ENCODE results near the gene SH3GL2.

SH3GL2 gene

GRCh38 chr9:17589771-17590170 is 10.9 kb downstream of the SH3GL2 start:
- H3K36me3 Mint-ChIP-seq, result no peaks in the 10 kb centered on the region
- H3K9me3 Mint-ChIP-seq, result peaks cover 4% of the 10 kb centered on the region
- H3K27me3 Mint-ChIP-seq, result no peaks in the 10 kb centered on the region
- no peak overlapping the region for H3K4me3 Mint-ChIP-seq
- H3K4me1 Mint-ChIP-seq, result no peaks in the 10 kb centered on the region
- no peak overlapping the region for H3K27ac Mint-ChIP-seq

GRCh38 chr9:17594961-17595360 is 16.1 kb downstream of the SH3GL2 start:
- H3K27ac Mint-ChIP-seq, result no peak overlapping the region
- H3K27me3 Mint-ChIP-seq, result no peaks in the 10 kb centered on the region
- H3K4me1 Mint-ChIP-seq, result no peaks in the 10 kb centered on the region
- H3K36me3 Mint-ChIP-seq, result no peaks in the 10 kb centered on the region
- no peak overlapping the region for H3K4me3 Mint-ChIP-seq
- H3K9me3 Mint-ChIP-seq, result no peaks in the 10 kb centered on the region

- Mint-ChIP-seq H3K36me3 (no peaks in the 10 kb centered on the region), H3K4me3 (no peak overlapping the region), H3K9me3 (peaks cover 3% of the 10 kb centered on the region), H3K4me1 (no peaks in the 10 kb centered on the region), H3K27me3 (no peaks in the 10 kb centered on the region), H3K27ac (no peak overlapping the region)
Observed at GRCh38 chr9:17597977-17598376, 19.1 kb downstream of the SH3GL2 start.

- H3K36me3 Mint-ChIP-seq, result no peaks in the 10 kb centered on the region
- H3K27ac Mint-ChIP-seq, result no peak overlapping the region
- H3K4me1 Mint-ChIP-seq, result no peaks in the 10 kb centered on the region
- H3K9me3 Mint-ChIP-seq, result peaks cover 7% of the 10 kb centered on the region
- no peaks in the 10 kb centered on the region for H3K27me3 Mint-ChIP-seq
- H3K4me3 Mint-ChIP-seq, result no peak overlapping the region
Observed at GRCh38 chr9:17600962-17601593, 22.2 kb downstream of the SH3GL2 start.

GRCh38 chr9:17604556-17604955 is 25.7 kb downstream of the SH3GL2 start:
- Mint-ChIP-seq H3K9me3 (peaks cover 7% of the 10 kb centered on the region), H3K4me3 (no peak overlapping the region), H3K36me3 (no peaks in the 10 kb centered on the region), H3K27me3 (no peaks in the 10 kb centered on the region), H3K27ac (no peak overlapping the region), H3K4me1 (no peaks in the 10 kb centered on the region)

- peaks cover 1% of the 10 kb centered on the region for H3K27me3 Mint-ChIP-seq
- H3K36me3 Mint-ChIP-seq, result no peaks in the 10 kb centered on the region
- no peaks in the 10 kb centered on the region for H3K4me1 Mint-ChIP-seq
- no peaks in the 10 kb centered on the region for H3K9me3 Mint-ChIP-seq
- no peak overlapping the region for H3K27ac Mint-ChIP-seq
- H3K4me3 Mint-ChIP-seq, result no peak overlapping the region
Observed at GRCh38 chr9:17609312-17610005, 30.6 kb downstream of the SH3GL2 start.

GRCh38 chr9:17611342-17611741 is 32.5 kb downstream of the SH3GL2 start:
- no peak overlapping the region for H3K4me3 Mint-ChIP-seq
- H3K4me1 Mint-ChIP-seq, result no peaks in the 10 kb centered on the region
- H3K36me3 Mint-ChIP-seq, result no peaks in the 10 kb centered on the region
- no peaks in the 10 kb centered on the region for H3K9me3 Mint-ChIP-seq
- no peak overlapping the region for H3K27ac Mint-ChIP-seq
- H3K27me3 Mint-ChIP-seq, result peaks cover 2% of the 10 kb centered on the region

GRCh38 chr9:17611917-17612316 is 33.1 kb downstream of the SH3GL2 start:
- Mint-ChIP-seq H3K4me3 (no peak overlapping the region), H3K4me1 (no peaks in the 10 kb centered on the region), H3K27ac (no peak overlapping the region), H3K27me3 (peaks cover 2% of the 10 kb centered on the region), H3K9me3 (no peaks in the 10 kb centered on the region), H3K36me3 (no peaks in the 10 kb centered on the region)

GRCh38 chr9:17613758-17614157 is 34.9 kb downstream of the SH3GL2 start:
- H3K4me1 Mint-ChIP-seq, result no peaks in the 10 kb centered on the region
- peaks cover 2% of the 10 kb centered on the region for H3K27me3 Mint-ChIP-seq
- H3K9me3 Mint-ChIP-seq, result no peaks in the 10 kb centered on the region
- no peaks in the 10 kb centered on the region for H3K36me3 Mint-ChIP-seq
- no peak overlapping the region for H3K4me3 Mint-ChIP-seq
- no peak overlapping the region for H3K27ac Mint-ChIP-seq

GRCh38 chr9:17614250-17614649 is 35.4 kb downstream of the SH3GL2 start:
- H3K9me3 Mint-ChIP-seq, result no peaks in the 10 kb centered on the region
- H3K4me1 Mint-ChIP-seq, result no peaks in the 10 kb centered on the region
- no peaks in the 10 kb centered on the region for H3K36me3 Mint-ChIP-seq
- peaks cover 2% of the 10 kb centered on the region for H3K27me3 Mint-ChIP-seq
- no peak overlapping the region for H3K4me3 Mint-ChIP-seq
- no peak overlapping the region for H3K27ac Mint-ChIP-seq

- no peaks in the 10 kb centered on the region for H3K4me1 Mint-ChIP-seq
- no peaks in the 10 kb centered on the region for H3K9me3 Mint-ChIP-seq
- peaks cover 2% of the 10 kb centered on the region for H3K27me3 Mint-ChIP-seq
- no peaks in the 10 kb centered on the region for H3K36me3 Mint-ChIP-seq
- no peak overlapping the region for H3K4me3 Mint-ChIP-seq
- no peak overlapping the region for H3K27ac Mint-ChIP-seq
Observed at GRCh38 chr9:17614903-17615302, 36.0 kb downstream of the SH3GL2 start.

GRCh38 chr9:17622141-17622540 is 43.3 kb downstream of the SH3GL2 start:
- Mint-ChIP-seq H3K9me3 (no peaks in the 10 kb centered on the region), H3K36me3 (no peaks in the 10 kb centered on the region), H3K4me3 (no peak overlapping the region), H3K27ac (no peak overlapping the region), H3K4me1 (no peaks in the 10 kb centered on the region), H3K27me3 (no peaks in the 10 kb centered on the region)

GRCh38 chr9:17622749-17623148 is 43.9 kb downstream of the SH3GL2 start:
- no peaks in the 10 kb centered on the region for H3K36me3 Mint-ChIP-seq
- no peak overlapping the region for H3K4me3 Mint-ChIP-seq
- no peak overlapping the region for H3K27ac Mint-ChIP-seq
- no peaks in the 10 kb centered on the region for H3K9me3 Mint-ChIP-seq
- no peaks in the 10 kb centered on the region for H3K4me1 Mint-ChIP-seq
- H3K27me3 Mint-ChIP-seq, result no peaks in the 10 kb centered on the region

- Mint-ChIP-seq H3K27ac (no peak overlapping the region), H3K36me3 (no peaks in the 10 kb centered on the region), H3K4me3 (no peak overlapping the region), H3K9me3 (no peaks in the 10 kb centered on the region), H3K4me1 (no peaks in the 10 kb centered on the region), H3K27me3 (no peaks in the 10 kb centered on the region)
Observed at GRCh38 chr9:17623965-17624364, 45.1 kb downstream of the SH3GL2 start.

- no peaks in the 10 kb centered on the region for H3K27me3 Mint-ChIP-seq
- no peak overlapping the region for H3K27ac Mint-ChIP-seq
- no peaks in the 10 kb centered on the region for H3K9me3 Mint-ChIP-seq
- H3K4me1 Mint-ChIP-seq, result no peaks in the 10 kb centered on the region
- H3K36me3 Mint-ChIP-seq, result no peaks in the 10 kb centered on the region
- no peak overlapping the region for H3K4me3 Mint-ChIP-seq
Observed at GRCh38 chr9:17624571-17624970, 45.7 kb downstream of the SH3GL2 start.

GRCh38 chr9:17625644-17626388 is 47.0 kb downstream of the SH3GL2 start:
- Mint-ChIP-seq H3K27ac (no peak overlapping the region), H3K4me3 (no peak overlapping the region), H3K36me3 (no peaks in the 10 kb centered on the region), H3K9me3 (no peaks in the 10 kb centered on the region), H3K4me1 (no peaks in the 10 kb centered on the region), H3K27me3 (no peaks in the 10 kb centered on the region)

Data from activated naive CD4-positive, alpha-beta T cell treated with anti-CD3 and anti-CD28 coated beads, Interleukin-2, amount 50 U/mL, for 24 hours (primary cell).